ENCODE data around the gene FOXJ3. TPM values are rescaled to one million over a fixed set of nuclear protein-coding genes. Genes with fewer than 3 reads are reported as not detected.

Gene FOXJ3
- total and polyA plus RNA-seq, 10 donors, result 8.9 to 85.8 (median 57.3) TPM

- no peak for DNase-seq
- Histone ChIP-seq H3K4me1 (peaks cover 0 to 10% (median 0%) of the 10 kb centered on the region in 6 donors), H3K4me3 (no peak overlapping the region), H3K27ac (peak overlapping the region in 1 of 8 donors; percentile 18), H3K9me3 (no peaks in the 10 kb centered on the region), H3K36me3 (peaks cover 0 to 77% (median 14%) of the 10 kb centered on the region in 6 donors), H3K27me3 (replicated peaks in 1 of 7) (no peaks in the 10 kb centered on the region)
- TF ChIP-seq CTCF (IDR thresholded peaks at IDR 0.05 in 8 of 11, conservative IDR thresholded peaks at IDR 0.05 in 3 of 11) (no peak), POLR2AphosphoS5 (IDR thresholded peaks at IDR 0.05) (no peak), POLR2A (IDR thresholded peaks at IDR 0.05) (no peak)
- intact Hi-C loops (cut with DNase I; ENCODE audit: low total_unique reads), result loop anchor here (10.0 kb wide), 2 partner anchors 155 to 605 kb away; partner anchors contain the start of gene FOXJ3
- 80 to 86% (median 83%) methylated on average over 4 of the region's 4 CpGs for WGBS, 5 donors
Measured at GRCh38 chr1:42179900-42180329, 155.1 kb downstream of the FOXJ3 start.

GRCh38 chr1:42179275-42179674 lies 155.8 kb downstream of the FOXJ3 start:
- DNase-seq, result no peak
- Histone ChIP-seq H3K36me3 (peaks cover 0 to 71% (median 14%) of the 10 kb centered on the region in 6 donors), H3K4me1 (peaks cover 0 to 12% (median under 1%) of the 10 kb centered on the region in 6 donors), H3K4me3 (no peak overlapping the region), H3K9me3 (no peaks in the 10 kb centered on the region), H3K27ac (peak overlapping the region in 1 of 8 donors; percentile 18), H3K27me3 (replicated peaks in 1 of 7) (no peaks in the 10 kb centered on the region)
- no peak for TF ChIP-seq POLR2A (IDR thresholded peaks at IDR 0.05)
- no peak for TF ChIP-seq CTCF (IDR thresholded peaks at IDR 0.05 in 8 of 11, conservative IDR thresholded peaks at IDR 0.05 in 3 of 11)
- TF ChIP-seq POLR2AphosphoS5 (IDR thresholded peaks at IDR 0.05), result no peak
- intact Hi-C loops (cut with DNase I; ENCODE audit: low total_unique reads), result loop anchor here (10.0 kb wide), 2 partner anchors 156 to 604 kb away; partner anchors contain the start of gene FOXJ3
- WGBS, 5 donors, result 28 to 49% (median 37%) methylated on average over 2 of the region's 2 CpGs

GRCh38 chr1:42178249-42178648 lies 156.8 kb downstream of the FOXJ3 start:
- WGBS, 5 donors, result 76 to 96% (median 92%) methylated on average over 3 of the region's 3 CpGs
- TF ChIP-seq POLR2AphosphoS5 (IDR thresholded peaks at IDR 0.05) (no peak), CTCF (IDR thresholded peaks at IDR 0.05 in 8 of 11, conservative IDR thresholded peaks at IDR 0.05 in 3 of 11) (no peak), POLR2A (IDR thresholded peaks at IDR 0.05) (no peak)
- intact Hi-C loops (cut with DNase I; ENCODE audit: low total_unique reads), result loop anchor here (10.0 kb wide), 2 partner anchors 157 to 603 kb away; partner anchors contain the start of gene FOXJ3
- DNase-seq, result no peak
- peaks cover 0 to 64% (median 14%) of the 10 kb centered on the region in 6 donors for H3K36me3 ChIP-seq
- no peaks in the 10 kb centered on the region for H3K27me3 ChIP-seq (replicated peaks in 1 of 7)
- H3K9me3 ChIP-seq, result no peaks in the 10 kb centered on the region
- peaks cover 4 to 22% (median 10%) of the 10 kb centered on the region in 6 donors for H3K4me1 ChIP-seq
- no peak overlapping the region for H3K4me3 ChIP-seq
- no peak overlapping the region for H3K27ac ChIP-seq

- Histone ChIP-seq H3K4me3 (no peak overlapping the region), H3K36me3 (peaks cover 0 to 59% (median 14%) of the 10 kb centered on the region in 6 donors), H3K27ac (no peak overlapping the region), H3K9me3 (no peaks in the 10 kb centered on the region), H3K27me3 (replicated peaks in 1 of 7) (no peaks in the 10 kb centered on the region), H3K4me1 (peaks cover 9 to 29% (median 17%) of the 10 kb centered on the region in 6 donors)
- WGBS, 5 donors, result 78 to 86% (median 85%) methylated on average over 6 of the region's 6 CpGs
- intact Hi-C loops (cut with DNase I; ENCODE audit: low total_unique reads), result loop anchor here (10.0 kb wide), 2 partner anchors 157 to 603 kb away; partner anchors contain the start of gene FOXJ3
- TF ChIP-seq CTCF (IDR thresholded peaks at IDR 0.05 in 8 of 11, conservative IDR thresholded peaks at IDR 0.05 in 3 of 11) (no peak), POLR2A (IDR thresholded peaks at IDR 0.05) (no peak), POLR2AphosphoS5 (IDR thresholded peaks at IDR 0.05) (no peak)
- DNase-seq, result no peak
Measured at GRCh38 chr1:42177541-42177981, 157.5 kb downstream of the FOXJ3 start.

All from spleen (tissue), 11 donors.